H9 (cell line): Measurements from ENCODE around the gene HDAC6. TPM values are rescaled to one million over a fixed set of nuclear protein-coding genes. Genes with fewer than 3 reads are reported as not detected.

Experiments used
- DNase-seq: peaks from one replicate; pipeline ENCODE4 v3.0.0-alpha.2; 2017
- H2AFZ ChIP-seq: one replicate; pipeline ENCODE4 v1.6.1; 2013; ENCODE audit warnings: mild to moderate bottlenecking, low read length, control low read depth, moderate library complexity
- H2AK5ac ChIP-seq: 2 replicates; pipeline ENCODE4 v1.6.1; 2013; ENCODE audit warnings: low read length, control low read depth, mixed read lengths; ENCODE audit not compliant: insufficient read length
- H2BK120ac ChIP-seq: one replicate; pipeline ENCODE4 v1.6.1; 2013; ENCODE audit warnings: low read depth, mild to moderate bottlenecking, low read length, control low read depth, inconsistent platforms; ENCODE audit not compliant: poor library complexity, severe bottlenecking
- H2BK12ac ChIP-seq: 2 replicates; pipeline ENCODE4 v1.6.1; 2013; ENCODE audit warnings: low read length, control low read depth, mixed read lengths, low read depth; ENCODE audit not compliant: insufficient read length
- H2BK15ac ChIP-seq: 2 replicates; pipeline ENCODE4 v1.6.1; 2013; ENCODE audit warnings: low read depth, low read length, control low read depth
- H2BK20ac ChIP-seq: one replicate; pipeline ENCODE4 v1.6.1; 2013; ENCODE audit warnings: low read depth, mild to moderate bottlenecking, low read length, control low read depth, inconsistent platforms; ENCODE audit not compliant: poor library complexity, severe bottlenecking
- H2BK5ac ChIP-seq: 2 replicates; pipeline ENCODE4 v1.6.1; 2013; ENCODE audit warnings: low read length, control low read depth, mixed read lengths; ENCODE audit not compliant: insufficient read length
- H3K14ac ChIP-seq: 2 replicates; pipeline ENCODE4 v1.6.1; 2013; ENCODE audit warnings: low read length, control low read depth; ENCODE audit not compliant: insufficient read depth
- H3K18ac ChIP-seq: 2 replicates; pipeline ENCODE4 v1.6.1; 2013; ENCODE audit warnings: low read depth, mild to moderate bottlenecking, mixed read lengths, low read length, control low read depth; ENCODE audit not compliant: insufficient read length
- H3K23ac ChIP-seq: 2 replicates; pipeline ENCODE4 v1.6.1; 2013; ENCODE audit warnings: low read length, control low read depth, mixed read lengths, low read depth; ENCODE audit not compliant: insufficient read length
- H3K23me2 ChIP-seq: 2 replicates; pipeline ENCODE4 v1.6.1; 2013; ENCODE audit warnings: low read depth, mild to moderate bottlenecking, mixed read lengths, low read length, control low read depth; ENCODE audit not compliant: insufficient read length, poor library complexity, severe bottlenecking
- H3K27ac ChIP-seq: 2 replicates; pipeline ENCODE4 v1.5.1; 2013; ENCODE audit warnings: low read length, control low read depth, mixed read lengths, low read depth; ENCODE audit not compliant: insufficient read length
- H3K27me3 ChIP-seq: 2 replicates; pipeline ENCODE4 v1.6.1; 2013; ENCODE audit warnings: low read length, control low read depth, inconsistent platforms; ENCODE audit not compliant: insufficient read depth
- H3K4ac ChIP-seq: 2 replicates; pipeline ENCODE4 v1.6.1; 2013; ENCODE audit warnings: low read depth, mild to moderate bottlenecking, control low read depth, inconsistent platforms, low read length, moderate library complexity
- H3K4me1 ChIP-seq: 2 replicates; pipeline ENCODE4 v1.6.1; 2013; ENCODE audit warnings: low read length, control low read depth, inconsistent platforms; ENCODE audit not compliant: insufficient read depth
- H3K4me2 ChIP-seq: 2 replicates; pipeline ENCODE4 v1.6.1; 2013; ENCODE audit warnings: low read length, control low read depth, mixed read lengths; ENCODE audit not compliant: insufficient read length, insufficient read depth
- H3K56ac ChIP-seq: 2 replicates; pipeline ENCODE4 v1.6.1; 2013; ENCODE audit warnings: low read depth, mild to moderate bottlenecking, mixed read lengths, low read length, control low read depth; ENCODE audit not compliant: insufficient read length
- H3K79me1 ChIP-seq: 2 replicates; pipeline ENCODE4 v1.6.1; 2013; ENCODE audit warnings: low read depth, mild to moderate bottlenecking, moderate library complexity, low read length, control low read depth, inconsistent platforms; ENCODE audit not compliant: insufficient read depth, poor library complexity, severe bottlenecking
- H3K79me2 ChIP-seq: 2 replicates; pipeline ENCODE4 v1.6.1; 2013; ENCODE audit warnings: low read length, control low read depth, inconsistent platforms; ENCODE audit not compliant: insufficient read depth
- H3K9ac ChIP-seq: 2 replicates; pipeline ENCODE4 v1.6.1; 2013; ENCODE audit warnings: low read length, control low read depth, mixed read lengths; ENCODE audit not compliant: insufficient read length; ENCODE audit errors: extremely low read depth
- H3K9me3 ChIP-seq: one replicate; pipeline ENCODE4 v1.6.1; 2013; ENCODE audit warnings: low read depth, low read length, inconsistent platforms; ENCODE audit not compliant: control insufficient read depth
- H3T11ph ChIP-seq: one replicate; pipeline ENCODE4 v1.6.1; 2013; ENCODE audit warnings: mild to moderate bottlenecking, low read length, control low read depth, inconsistent platforms
- H4K20me1 ChIP-seq: one replicate; pipeline ENCODE4 v1.6.1; 2013; ENCODE audit not compliant: control insufficient read depth, insufficient read length, insufficient read depth
- H4K5ac ChIP-seq: 2 replicates; pipeline ENCODE4 v1.6.1; 2013; ENCODE audit warnings: low read depth, mild to moderate bottlenecking, mixed read lengths, low read length, control low read depth; ENCODE audit not compliant: insufficient read length
- H4K8ac ChIP-seq: replicated peaks from 2 replicates; pipeline ENCODE4 v1.6.1; 2013; ENCODE audit warnings: low read length, control low read depth, mixed read lengths, low read depth; ENCODE audit not compliant: insufficient read length
- H4K91ac ChIP-seq: 2 replicates; pipeline ENCODE4 v1.6.1; 2013; ENCODE audit warnings: low read depth, mild to moderate bottlenecking, moderate library complexity, mixed read lengths, low read length, control low read depth; ENCODE audit not compliant: insufficient read length
- H3K27ac Mint-ChIP-seq, 3 experiments: 2 replicates in 2 of 3; 3 replicates in 1 of 3; pipeline ENCODE4 v1.8.0; 2020 to 2021; ENCODE audit warnings: mixed read lengths in 3 of 3, mild to moderate bottlenecking in 1 of 3, moderate library complexity in 1 of 3
- H3K27me3 Mint-ChIP-seq: 2 replicates; pipeline ENCODE4 v1.8.0; 2021; ENCODE audit warnings: low read depth, mild to moderate bottlenecking, moderate library complexity, mixed read lengths
- H3K36me3 Mint-ChIP-seq, 3 experiments: 2 replicates in 2 of 3; 3 replicates in 1 of 3; pipeline ENCODE4 v1.8.0; 2020 to 2021; ENCODE audit warnings: low read depth in 3 of 3, mixed read lengths in 3 of 3; ENCODE audit not compliant: insufficient read depth in 1 of 3
- H3K4me1 Mint-ChIP-seq, 2 experiments: 2 replicates each; pipeline ENCODE4 v1.8.0; 2020; ENCODE audit warnings: mixed read lengths in 2 of 2
- H3K4me3 Mint-ChIP-seq, 2 experiments: 2 replicates in 1 of 2; 3 replicates in 1 of 2; pipeline ENCODE4 v1.8.0; 2020 to 2021; ENCODE audit warnings: mild to moderate bottlenecking in 2 of 2, mixed read lengths in 2 of 2, moderate library complexity in 1 of 2
- H3K9me3 Mint-ChIP-seq, 2 experiments: 2 replicates in 1 of 2; 3 replicates in 1 of 2; pipeline ENCODE4 v1.8.0; 2020; ENCODE audit warnings: mild to moderate bottlenecking in 2 of 2, mixed read lengths in 2 of 2, moderate library complexity in 1 of 2
- WGBS: extraction: QIAGEN DNeasy Blood & Tissue Kit; methylation state at CpG from one replicate; pipeline ENCODE4 v1.1.7; 2013; ENCODE audit warnings: missing lambda C conversion rate, low lambda C conversion rate, mixed read lengths; ENCODE audit not compliant: insufficient read length; ENCODE audit errors: extremely low coverage; 5-methylcytosine and 5-hydroxymethylcytosine counted together
- total RNA-seq: library from RNA; stranded (reverse); gene quantifications from 2 replicates; pipeline ENCODE4 v1.2.1, GENCODE V29; 2021
- TF ChIP-seq, protein P1 (sequence below): fragments of 200-600 bp; sonication (generic); conservative IDR thresholded peaks from 3 replicates; pipeline ENCODE4 v1.8.0; 2021; ENCODE audit warnings: antibody characterized with exemption, mild to moderate bottlenecking

Gene HDAC6
- total RNA-seq, 1 experiment from 2014 or later: 52.8 TPM

DNA sequence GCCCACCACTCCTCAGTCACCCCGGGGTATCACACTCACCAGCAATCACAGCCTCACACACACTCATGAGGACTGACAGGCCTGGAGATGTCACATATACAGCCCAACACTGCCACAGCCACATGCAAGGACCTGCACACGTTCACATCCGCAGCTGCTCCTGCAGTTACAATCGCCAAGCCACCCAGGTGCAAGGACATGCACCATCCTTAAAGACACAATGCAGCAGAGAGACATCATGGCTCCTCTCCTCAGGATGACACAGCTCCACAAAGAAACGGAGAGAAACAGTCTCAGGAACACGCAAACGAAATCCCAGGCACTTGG lies 32.5 kb downstream of the HDAC6 start:
- H3K27ac ChIP-seq: no peak overlapping the region
- H3K4me2 ChIP-seq: peak overlapping the region; percentile 98
- H4K20me1 ChIP-seq: no peaks in the 10 kb centered on the region
- no peak overlapping the region for H3K56ac ChIP-seq
- no peak overlapping the region for H4K8ac ChIP-seq
- no peak overlapping the region for H2BK12ac ChIP-seq
- H2AFZ ChIP-seq: no peak overlapping the region
- no peak overlapping the region for H3K14ac ChIP-seq
- H2AK5ac ChIP-seq: no peak overlapping the region
- no peak overlapping the region for H3K23ac ChIP-seq
- DNase-seq: no peak
- H3K9me3 ChIP-seq: peaks cover 13% of the 10 kb centered on the region
- H4K5ac ChIP-seq: no peak overlapping the region
- no peak overlapping the region for H3T11ph ChIP-seq
- no peak overlapping the region for H2BK20ac ChIP-seq
- no peak overlapping the region for H2BK120ac ChIP-seq
- no peak overlapping the region for H2BK5ac ChIP-seq
- H3K23me2 ChIP-seq: peaks cover 4% of the 10 kb centered on the region
- TF ChIP-seq, protein P1, sequence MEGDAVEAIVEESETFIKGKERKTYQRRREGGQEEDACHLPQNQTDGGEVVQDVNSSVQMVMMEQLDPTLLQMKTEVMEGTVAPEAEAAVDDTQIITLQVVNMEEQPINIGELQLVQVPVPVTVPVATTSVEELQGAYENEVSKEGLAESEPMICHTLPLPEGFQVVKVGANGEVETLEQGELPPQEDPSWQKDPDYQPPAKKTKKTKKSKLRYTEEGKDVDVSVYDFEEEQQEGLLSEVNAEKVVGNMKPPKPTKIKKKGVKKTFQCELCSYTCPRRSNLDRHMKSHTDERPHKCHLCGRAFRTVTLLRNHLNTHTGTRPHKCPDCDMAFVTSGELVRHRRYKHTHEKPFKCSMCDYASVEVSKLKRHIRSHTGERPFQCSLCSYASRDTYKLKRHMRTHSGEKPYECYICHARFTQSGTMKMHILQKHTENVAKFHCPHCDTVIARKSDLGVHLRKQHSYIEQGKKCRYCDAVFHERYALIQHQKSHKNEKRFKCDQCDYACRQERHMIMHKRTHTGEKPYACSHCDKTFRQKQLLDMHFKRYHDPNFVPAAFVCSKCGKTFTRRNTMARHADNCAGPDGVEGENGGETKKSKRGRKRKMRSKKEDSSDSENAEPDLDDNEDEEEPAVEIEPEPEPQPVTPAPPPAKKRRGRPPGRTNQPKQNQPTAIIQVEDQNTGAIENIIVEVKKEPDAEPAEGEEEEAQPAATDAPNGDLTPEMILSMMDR: no peak
- H3K9ac ChIP-seq: peak overlapping the region; percentile 36
- H3K27ac Mint-ChIP-seq: no peak overlapping the region
- no peak overlapping the region for H2BK15ac ChIP-seq
- no CpG with 5 or more reads among the region's 7 CpGs for WGBS
- no peak overlapping the region for H4K91ac ChIP-seq
- peaks cover 12% of the 10 kb centered on the region for H3K27me3 ChIP-seq
- no peaks in the 10 kb centered on the region for H3K79me1 ChIP-seq
- H3K18ac ChIP-seq: no peak overlapping the region
- H3K9me3 Mint-ChIP-seq: peaks cover 64 to 76% of the 10 kb centered on the region in 2 experiments
- H3K4me3 Mint-ChIP-seq: peak overlapping the region; percentile 63 to 88
- H3K4ac ChIP-seq: no peak overlapping the region
- H3K79me2 ChIP-seq: no peaks in the 10 kb centered on the region
- H3K36me3 Mint-ChIP-seq: peaks cover 0 to 10% (median 0%) of the 10 kb centered on the region in 3 experiments; a peak in 5 of 7 replicates
- H3K4me1 Mint-ChIP-seq: peaks cover 8 to 12% of the 10 kb centered on the region in 2 experiments
- no peaks in the 10 kb centered on the region for H3K4me1 ChIP-seq
- peaks cover 74% of the 10 kb centered on the region for H3K27me3 Mint-ChIP-seq
